Neural cell (in vitro differentiated cells): ENCODE measurements around the gene MTG1. TPM values are rescaled to one million over a fixed set of nuclear protein-coding genes. Genes with fewer than 3 reads are reported as not detected.

ENCODE experiments used
- H2AFZ ChIP-seq: fragments of 200-600, 300-800 bp; sonication (generic), shearing (Covaris generic); 2 replicates; pipeline ENCODE4 v1.6.0; 2014; ENCODE audit warnings: low read depth, mild to moderate bottlenecking, antibody characterized with exemption, low read length, moderate library complexity
- H3F3A ChIP-seq: fragments of 200-600 bp; shearing (Covaris generic); 2 replicates; pipeline ENCODE4 v1.6.1; 2016; ENCODE audit warnings: mild to moderate bottlenecking, moderate library complexity, mixed read lengths, antibody characterized with exemption, low read length; ENCODE audit not compliant: insufficient read depth, poor library complexity, severe bottlenecking
- H3K27ac ChIP-seq: fragments of 200-600, 300-800 bp; sonication (generic), shearing (Covaris generic); 2 replicates; pipeline ENCODE4 v1.5.1; 2014; ENCODE audit warnings: mild to moderate bottlenecking, low read length, moderate library complexity
- H3K27me3 ChIP-seq: fragments of 300-800, 200-600 bp; sonication (generic), shearing (Covaris generic); 2 replicates; pipeline ENCODE4 v1.6.0; 2014; ENCODE audit warnings: mild to moderate bottlenecking, low read depth, low read length, moderate library complexity; ENCODE audit not compliant: insufficient read depth
- H3K36me3 ChIP-seq: fragments of 300-800, 200-600 bp; sonication (generic), shearing (Covaris generic); 2 replicates; pipeline ENCODE4 v1.5.1; 2014; ENCODE audit warnings: mild to moderate bottlenecking, antibody characterized with exemption, low read length, moderate library complexity; ENCODE audit not compliant: insufficient read depth
- H3K4me2 ChIP-seq: fragments of 300-800, 200-600 bp; sonication (generic), shearing (Covaris generic); 2 replicates; pipeline ENCODE4 v1.6.0; 2014; ENCODE audit warnings: mild to moderate bottlenecking, low read length
- H3K4me3 ChIP-seq: fragments of 300-800, 200-600 bp; sonication (generic), shearing (Covaris generic); 2 replicates; pipeline ENCODE4 v1.5.1; 2014; ENCODE audit warnings: mild to moderate bottlenecking, low read length, moderate library complexity
- H3K79me2 ChIP-seq: fragments of 200-600 bp; shearing (Covaris generic); replicated peaks from 2 replicates; pipeline ENCODE4 v1.6.0; 2014; ENCODE audit warnings: mild to moderate bottlenecking, low read length, moderate library complexity; ENCODE audit not compliant: insufficient read depth
- H3K9ac ChIP-seq: fragments of 300-800, 200-600 bp; sonication (generic), shearing (Covaris generic); 2 replicates; pipeline ENCODE4 v1.6.1; 2016; ENCODE audit warnings: mild to moderate bottlenecking, low read length, mixed read lengths
- H3K9me2 ChIP-seq: fragments of 200-600 bp; shearing (Covaris generic); 2 replicates; pipeline ENCODE4 v1.6.1; 2016; ENCODE audit warnings: mild to moderate bottlenecking, low read length, mixed read lengths; ENCODE audit not compliant: insufficient read depth
- H3K9me3 ChIP-seq: fragments of 200-600, 300-800 bp; sonication (generic), shearing (Covaris generic); 2 replicates; pipeline ENCODE4 v1.6.1; 2016; ENCODE audit warnings: mild to moderate bottlenecking, mixed run types, low read length, moderate library complexity, mixed read lengths
- H4K20me1 ChIP-seq: fragments of 200-600 bp; shearing (Covaris generic); 2 replicates; pipeline ENCODE4 v1.6.1; 2016; ENCODE audit warnings: mild to moderate bottlenecking, mixed run types; ENCODE audit not compliant: insufficient read depth
- CTCF ChIP-seq: fragments of 450-650 bp; IDR thresholded peaks from 2 replicates; pipeline ENCODE4 v1.5.1; 2014; ENCODE audit warnings: antibody characterized with exemption, mild to moderate bottlenecking, moderate library complexity; ENCODE audit not compliant: poor library complexity, severe bottlenecking
- EP300 ChIP-seq: fragments of 450-650 bp; conservative IDR thresholded peaks from 2 replicates; pipeline ENCODE4 v1.6.1; 2014; ENCODE audit warnings: antibody characterized with exemption, mild to moderate bottlenecking, moderate library complexity; ENCODE audit not compliant: poor library complexity, severe bottlenecking
- EZH2 ChIP-seq: fragments of 200-600, 300-800 bp; shearing (Covaris generic), sonication (generic); IDR thresholded peaks from 2 replicates; pipeline ENCODE4 v1.6.1; 2014; ENCODE audit warnings: antibody characterized with exemption, low read length, borderline replicate concordance, mild to moderate bottlenecking; ENCODE audit not compliant: insufficient read depth, poor library complexity, severe bottlenecking
- MXI1 ChIP-seq: fragments of 450-650 bp; conservative IDR thresholded peaks from 2 replicates; pipeline ENCODE4 v1.6.1; 2014; ENCODE audit warnings: antibody characterized with exemption, mild to moderate bottlenecking; ENCODE audit not compliant: poor library complexity, severe bottlenecking
- POLR2AphosphoS5 ChIP-seq: IDR thresholded peaks from 2 replicates; pipeline ENCODE4 v1.6.1; 2012
- RAD21 ChIP-seq: fragments of 450-650 bp; conservative IDR thresholded peaks from 2 replicates; pipeline ENCODE4 v1.6.1; 2014; ENCODE audit warnings: antibody characterized with exemption, mild to moderate bottlenecking, moderate library complexity
- REST ChIP-seq: IDR thresholded peaks from 2 replicates; pipeline ENCODE4 v1.6.1; 2012; ENCODE audit warnings: borderline replicate concordance
- SMC3 ChIP-seq: fragments of 450-650 bp; conservative IDR thresholded peaks from 2 replicates; pipeline ENCODE4 v1.6.1; 2014; ENCODE audit warnings: antibody characterized with exemption, mild to moderate bottlenecking, moderate library complexity; ENCODE audit not compliant: poor library complexity
- TAF1 ChIP-seq: IDR thresholded peaks from 2 replicates; pipeline ENCODE4 v1.6.1; 2012; ENCODE audit warnings: low read depth
- polyA plus RNA-seq: library from polyadenylated mRNA; depleted of rRNA; stranded (reverse); fragments of >200 nt; gene quantifications from 2 replicates; pipeline ENCODE4 v1.2.3, GENCODE V29; 2014

The MTG1 gene
- polyA plus RNA-seq, 1 donor from 2014 or later, result 52.3 TPM

- no peak overlapping the region for H2AFZ ChIP-seq
- H3K4me3 ChIP-seq, result no peak overlapping the region
- no peaks in the 10 kb centered on the region for H3K9me3 ChIP-seq
- no peak overlapping the region for H3K4me2 ChIP-seq
- TF ChIP-seq EP300 (no peak), SMC3 (no peak), EZH2 (no peak), REST (no peak), POLR2AphosphoS5 (no peak), TAF1 (no peak)
- no peaks in the 10 kb centered on the region for H4K20me1 ChIP-seq
- H3K36me3 ChIP-seq, result no peaks in the 10 kb centered on the region
- no peaks in the 10 kb centered on the region for H3K9me2 ChIP-seq
- H3K27me3 ChIP-seq, result no peaks in the 10 kb centered on the region
- no peaks in the 10 kb centered on the region for H3F3A ChIP-seq
- H3K27ac ChIP-seq, result no peak overlapping the region
- H3K79me2 ChIP-seq, result peaks cover 6% of the 10 kb centered on the region
- H3K9ac ChIP-seq, result no peak overlapping the region
Observed at GRCh38 chr10:133399123-133399601, 5.2 kb downstream of the MTG1 start.

- H3F3A ChIP-seq, result no peaks in the 10 kb centered on the region
- H3K9me2 ChIP-seq, result no peaks in the 10 kb centered on the region
- H3K9ac ChIP-seq, result no peak overlapping the region
- no peaks in the 10 kb centered on the region for H3K9me3 ChIP-seq
- no peak overlapping the region for H2AFZ ChIP-seq
- no peaks in the 10 kb centered on the region for H4K20me1 ChIP-seq
- H3K36me3 ChIP-seq, result no peaks in the 10 kb centered on the region
- H3K27ac ChIP-seq, result no peak overlapping the region
- H3K4me3 ChIP-seq, result no peak overlapping the region
- TF ChIP-seq REST (no peak), CTCF (no peak), MXI1 (no peak), SMC3 (no peak), EZH2 (no peak), RAD21 (no peak), TAF1 (no peak), EP300 (no peak), POLR2AphosphoS5 (no peak)
- peaks cover 8% of the 10 kb centered on the region for H3K79me2 ChIP-seq
- no peak overlapping the region for H3K4me2 ChIP-seq
- H3K27me3 ChIP-seq, result no peaks in the 10 kb centered on the region
Observed at GRCh38 chr10:133400624-133401424, 6.9 kb downstream of the MTG1 start.
